HCEC 1CT (cell line): ENCODE results near the gene DSCAM.

Source experiments
- DNase-seq: peaks from one replicate; pipeline ENCODE4 v3.0.0-alpha.2; 2017

DSCAM gene

GRCh38 chr21:40146216-40146837 lies 700.6 kb downstream of the DSCAM start:
- no peak for DNase-seq

GRCh38 chr21:40143822-40144525 lies 703.0 kb downstream of the DSCAM start:
- DNase-seq = no peak

GRCh38 chr21:40141621-40142020 lies 705.3 kb downstream of the DSCAM start:
- no peak for DNase-seq

GRCh38 chr21:40140675-40141074 lies 706.3 kb downstream of the DSCAM start:
- no peak for DNase-seq

- DNase-seq = no peak
These were observed 707.3 kb downstream of the DSCAM start for GRCh38 chr21:40139636-40140035.

GRCh38 chr21:40136571-40136970 lies 710.4 kb downstream of the DSCAM start:
- DNase-seq = no peak

GRCh38 chr21:40134731-40135492 lies 712.0 kb downstream of the DSCAM start:
- no peak for DNase-seq

- DNase-seq = no peak
These were observed 716.5 kb downstream of the DSCAM start for GRCh38 chr21:40130476-40130875.

GRCh38 chr21:40129809-40130208 lies 717.1 kb downstream of the DSCAM start:
- no peak for DNase-seq

- no peak for DNase-seq
These were observed 718.1 kb downstream of the DSCAM start for GRCh38 chr21:40128891-40129290.

GRCh38 chr21:40120940-40121575 lies 725.9 kb downstream of the DSCAM start:
- DNase-seq = no peak

GRCh38 chr21:40118527-40118926 lies 728.4 kb downstream of the DSCAM start:
- DNase-seq = no peak

- no peak for DNase-seq
These were observed 729.7 kb downstream of the DSCAM start for GRCh38 chr21:40117236-40117635.

GRCh38 chr21:40115775-40116174 lies 731.2 kb downstream of the DSCAM start:
- DNase-seq = no peak

- DNase-seq = no peak
These were observed 744.3 kb downstream of the DSCAM start for GRCh38 chr21:40102682-40103081.

GRCh38 chr21:40099809-40100208 lies 747.1 kb downstream of the DSCAM start:
- DNase-seq = no peak

GRCh38 chr21:40095477-40095876 lies 751.5 kb downstream of the DSCAM start:
- no peak for DNase-seq

- DNase-seq = no peak
These were observed 766.6 kb downstream of the DSCAM start for GRCh38 chr21:40080385-40080784.

- no peak for DNase-seq
These were observed 772.2 kb downstream of the DSCAM start for GRCh38 chr21:40074710-40075109.

- DNase-seq = no peak
These were observed 772.8 kb downstream of the DSCAM start for GRCh38 chr21:40074198-40074597.

GRCh38 chr21:40073642-40074041 lies 773.3 kb downstream of the DSCAM start:
- DNase-seq = no peak

- DNase-seq = no peak
These were observed 776.1 kb downstream of the DSCAM start for GRCh38 chr21:40070871-40071270.

- no peak for DNase-seq
These were observed 779.2 kb downstream of the DSCAM start for GRCh38 chr21:40067751-40068150.

GRCh38 chr21:40066221-40066620 lies 780.7 kb downstream of the DSCAM start:
- DNase-seq = no peak
